Activated gamma-delta T cell treated with anti-CD3 and anti-CD28 coated beads, Interleukin-2, amount 50 U/mL, for 16 hours (primary cell): Measurements from ENCODE around the gene ZMYND19.
"Not testable (repeated sequence)": the region's sequence is repeated elsewhere in the genome, so short reads cannot be mapped to it uniquely, and the experiment has no call there.

ENCODE experiments used
- DNase-seq: peaks from one replicate; pipeline ENCODE4 v3.0.0-alpha.2; 2020; ENCODE audit warnings: low read depth

ZMYND19 gene

DNA sequence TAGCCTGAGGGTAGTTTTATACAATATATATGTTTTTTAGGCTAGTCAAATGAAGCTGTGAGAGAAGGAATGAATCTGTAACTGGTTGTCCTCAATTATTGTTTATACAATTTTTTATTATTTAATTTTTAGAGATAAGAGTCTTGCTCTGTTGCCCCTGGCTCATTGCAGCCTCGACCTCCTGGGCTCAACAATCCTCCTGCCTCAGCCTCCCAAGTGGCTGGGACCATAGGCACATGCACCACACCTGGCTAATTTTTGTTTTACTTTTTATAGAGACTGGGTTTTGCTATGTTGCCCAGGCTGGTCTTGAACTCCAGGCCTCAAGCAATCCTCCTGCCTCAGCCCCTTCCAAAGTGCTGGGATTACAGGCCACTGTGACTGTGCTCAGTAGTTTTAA is 36.0 kb downstream of the ZMYND19 start:
- no peak for DNase-seq

DNA sequence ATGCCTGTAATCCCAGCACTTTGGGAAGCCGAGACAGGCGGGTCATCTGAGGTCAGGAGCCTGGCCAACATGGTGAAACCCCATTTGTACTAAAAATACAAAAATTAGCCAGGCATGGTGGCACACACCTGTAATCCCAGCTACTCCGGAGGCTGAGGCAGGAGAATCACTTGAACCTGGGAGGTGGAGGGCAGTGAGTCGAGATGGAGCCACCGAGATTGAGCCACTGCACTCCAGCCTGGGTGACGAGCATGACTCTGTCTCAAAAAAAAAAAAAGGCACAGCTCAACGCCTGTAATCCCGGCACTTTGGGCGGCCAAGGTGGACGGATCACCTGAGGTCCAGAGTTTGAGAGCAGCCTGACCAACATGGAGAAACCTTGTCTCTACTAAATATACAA is 36.7 kb downstream of the ZMYND19 start:
- DNase-seq = not testable (repeated sequence)

DNA sequence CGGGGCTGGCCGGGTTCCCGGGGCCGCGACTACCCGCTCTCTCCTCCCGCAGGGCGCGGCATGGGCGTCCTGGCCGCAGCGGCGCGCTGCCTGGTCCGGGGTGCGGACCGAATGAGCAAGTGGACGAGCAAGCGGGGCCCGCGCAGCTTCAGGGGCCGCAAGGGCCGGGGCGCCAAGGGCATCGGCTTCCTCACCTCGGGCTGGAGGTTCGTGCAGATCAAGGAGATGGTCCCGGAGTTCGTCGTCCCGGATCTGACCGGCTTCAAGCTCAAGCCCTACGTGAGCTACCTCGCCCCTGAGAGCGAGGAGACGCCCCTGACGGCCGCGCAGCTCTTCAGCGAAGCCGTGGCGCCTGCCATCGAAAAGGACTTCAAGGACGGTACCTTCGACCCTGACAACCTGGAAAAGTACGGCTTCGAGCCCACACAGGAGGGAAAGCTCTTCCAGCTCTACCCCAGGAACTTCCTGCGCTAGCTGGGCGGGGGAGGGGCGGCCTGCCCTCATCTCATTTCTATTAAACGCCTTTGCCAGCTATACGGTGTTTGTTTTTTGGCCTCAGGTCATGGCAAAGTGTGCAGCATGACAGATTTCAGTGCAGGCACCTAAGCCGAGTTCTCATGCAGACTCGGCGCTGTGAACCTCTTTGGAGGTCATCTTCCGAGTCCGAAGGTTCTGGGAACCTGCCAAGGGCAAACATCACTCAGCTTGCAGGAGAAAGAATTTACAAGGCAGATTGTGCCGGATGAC is 38.1 kb downstream of the ZMYND19 start:
- no peak for DNase-seq

DNA sequence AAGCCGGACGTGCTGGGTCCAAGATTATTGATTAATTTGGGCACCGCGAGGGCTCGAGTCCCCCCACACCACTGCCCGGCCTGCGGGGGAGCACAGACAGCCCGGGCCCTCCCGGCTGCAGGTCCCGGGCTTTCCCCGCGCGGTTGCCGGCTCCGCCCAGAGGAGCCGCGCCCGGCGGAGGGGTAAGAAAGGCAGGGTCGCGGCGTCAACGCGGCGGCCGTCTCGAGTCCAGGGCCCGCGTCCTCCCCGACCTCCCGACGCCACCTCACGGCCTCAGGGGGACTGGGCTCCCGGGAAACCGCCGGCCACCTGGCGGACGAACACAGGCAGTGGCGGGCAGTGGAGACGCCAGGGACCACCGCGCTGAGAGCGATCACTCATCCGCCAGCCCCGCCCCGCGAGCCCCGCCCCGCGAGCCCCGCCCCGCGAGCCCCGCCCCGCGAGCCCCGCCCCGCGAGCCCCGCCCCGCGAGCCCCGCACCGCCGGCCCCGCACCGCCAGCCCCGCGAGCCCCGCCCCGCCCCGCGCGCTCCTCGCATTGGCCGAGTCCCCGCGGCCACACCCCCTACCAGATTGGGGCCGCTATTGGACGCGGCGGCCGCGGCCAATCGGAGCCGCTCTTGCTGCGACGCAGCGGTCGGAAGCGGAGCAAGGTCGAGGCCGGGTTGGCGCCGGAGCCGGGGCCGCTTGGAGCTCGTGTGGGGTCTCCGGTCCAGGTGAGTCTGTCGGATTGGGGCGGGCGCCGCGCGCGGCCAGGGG is 38.9 kb downstream of the ZMYND19 start, which contains the start of gene MRPL41:
Gene MRPL41 (plus strand): TSS at position 616 of the 758 bp plus-strand sequence. CDS start 203 bp downstream, outside the sequence.
- DNase-seq = peak; percentile 72

DNA sequence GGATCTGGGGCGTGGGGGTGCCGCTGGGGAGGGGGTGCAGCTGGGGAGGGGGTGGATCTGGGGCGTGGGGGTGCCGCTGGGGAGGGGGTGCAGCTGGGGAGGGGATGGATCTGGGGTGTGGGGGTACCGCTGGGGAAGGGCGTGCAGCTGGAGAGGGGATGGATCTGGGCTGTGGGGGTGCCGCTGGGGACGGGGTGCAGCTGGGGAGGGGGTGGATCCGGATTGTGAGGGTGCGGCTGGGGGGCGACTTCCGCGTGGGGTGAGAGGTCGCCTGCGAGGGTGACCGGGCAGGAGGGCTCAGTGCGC is 39.4 kb downstream of the ZMYND19 start:
- not testable (repeated sequence) for DNase-seq

DNA sequence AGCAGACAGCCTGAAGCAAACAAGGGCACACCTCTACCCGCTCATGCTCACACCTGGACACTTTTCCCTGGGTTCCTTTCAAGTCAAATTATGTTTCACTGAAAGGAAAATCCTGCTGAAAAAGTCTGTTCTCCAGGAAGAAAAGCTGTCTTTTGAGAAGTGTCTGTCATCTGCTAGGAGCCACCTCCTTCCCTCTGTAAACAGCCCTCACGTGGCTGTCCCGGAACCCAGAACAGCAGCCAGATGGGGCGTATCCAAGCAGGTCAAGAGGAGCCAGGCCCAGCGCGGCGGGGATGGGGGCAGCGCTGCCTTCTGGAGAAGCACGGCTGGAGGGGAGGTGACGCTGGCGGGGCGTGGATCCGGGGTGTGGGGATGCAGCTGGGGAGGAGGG is 40.1 kb downstream of the ZMYND19 start, which contains the start of gene PNPLA7:
Gene PNPLA7 (minus strand): TSS at position 172 of the 391 bp plus-strand sequence. CDS start 205 bp downstream, outside the sequence.
- no peak for DNase-seq

DNA sequence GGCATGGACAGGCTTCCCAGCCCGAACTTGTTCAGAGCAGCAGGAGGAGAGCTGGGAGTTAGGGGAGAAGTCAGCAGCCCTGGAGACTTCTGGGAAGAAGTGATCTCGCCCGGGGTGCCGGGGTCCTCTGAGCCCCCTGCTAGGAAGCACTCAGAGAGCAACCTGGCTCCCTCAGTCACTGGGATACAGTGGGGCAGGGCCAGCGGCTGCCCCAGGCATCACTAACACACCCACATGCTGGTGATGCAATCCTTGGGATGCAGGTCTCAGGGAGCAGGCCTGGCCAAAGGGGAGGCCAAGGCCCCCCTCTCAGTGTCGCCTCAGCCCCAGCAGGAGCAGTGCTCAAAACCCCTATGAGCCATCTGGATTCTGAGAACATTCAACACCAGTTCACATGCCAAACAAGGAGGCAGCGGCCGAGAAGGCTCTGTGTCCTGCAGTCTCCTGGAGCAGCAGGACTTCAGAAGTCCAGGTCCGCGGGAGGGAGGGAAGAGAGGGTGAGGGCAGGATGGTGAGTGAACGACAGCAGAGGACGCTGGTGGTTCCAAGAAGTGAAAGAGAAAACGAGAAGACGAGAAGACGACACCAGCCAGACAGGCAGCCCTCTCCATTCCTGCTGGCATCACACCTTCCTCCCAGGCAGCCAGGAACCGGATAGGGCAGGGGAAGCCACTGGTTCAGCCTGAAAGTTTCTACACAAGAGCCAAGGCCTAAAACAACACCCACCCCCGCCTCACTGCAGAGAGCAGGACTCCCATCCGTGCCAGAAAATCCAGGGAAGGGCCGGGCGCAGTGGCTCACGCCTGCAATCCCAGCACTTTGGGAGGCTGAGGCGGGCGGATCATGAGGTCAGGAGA is 42.4 kb downstream of the ZMYND19 start:
- no peak for DNase-seq

DNA sequence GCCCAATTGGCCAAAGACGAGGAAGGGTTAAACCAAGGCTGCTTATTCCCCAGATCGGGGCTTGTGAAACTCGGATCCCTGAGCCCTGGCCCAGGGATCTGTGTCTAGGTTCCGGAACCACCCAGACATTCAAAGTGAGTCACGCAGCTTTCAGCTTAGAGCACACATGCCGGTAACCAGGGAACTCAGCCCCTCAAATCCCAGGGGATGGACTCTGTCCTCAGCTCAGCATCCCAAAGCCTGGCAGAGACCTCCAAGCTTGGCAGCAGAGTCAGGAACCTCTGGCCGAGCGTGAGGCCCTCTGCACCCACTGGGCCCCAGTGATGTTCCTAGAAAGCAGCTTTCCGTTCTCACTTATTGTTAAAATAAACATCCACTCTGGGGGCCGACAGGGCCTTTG is 45.2 kb downstream of the ZMYND19 start:
- DNase-seq = no peak

DNA sequence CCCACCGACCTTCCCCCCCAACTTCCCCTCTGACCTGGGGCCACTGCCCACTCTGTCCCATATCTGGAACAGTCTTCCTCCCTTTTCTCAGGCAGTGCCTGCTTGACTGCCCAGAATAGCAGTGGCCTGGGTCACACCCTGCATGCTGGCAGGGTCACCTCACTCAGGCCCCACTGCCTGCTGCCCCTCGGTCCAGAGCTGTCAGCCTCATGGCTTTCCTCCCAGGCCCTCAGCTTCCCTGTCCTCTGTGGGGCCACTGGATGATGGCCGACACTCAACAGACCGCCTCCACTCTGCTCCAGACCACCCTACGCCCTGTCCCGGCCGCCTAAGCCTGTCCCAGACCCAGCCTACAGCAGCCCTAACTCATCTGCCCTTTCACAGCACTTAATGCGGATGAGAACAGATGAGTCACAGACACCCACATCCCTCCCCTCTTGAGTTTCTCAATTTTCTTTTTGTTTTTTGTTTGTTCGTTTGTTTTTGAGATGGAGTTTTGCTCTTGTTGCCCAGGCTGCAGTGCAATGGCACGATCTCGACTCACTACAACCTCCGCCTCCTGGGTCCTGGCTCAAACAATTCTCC is 46.0 kb downstream of the ZMYND19 start:
- no peak for DNase-seq

DNA sequence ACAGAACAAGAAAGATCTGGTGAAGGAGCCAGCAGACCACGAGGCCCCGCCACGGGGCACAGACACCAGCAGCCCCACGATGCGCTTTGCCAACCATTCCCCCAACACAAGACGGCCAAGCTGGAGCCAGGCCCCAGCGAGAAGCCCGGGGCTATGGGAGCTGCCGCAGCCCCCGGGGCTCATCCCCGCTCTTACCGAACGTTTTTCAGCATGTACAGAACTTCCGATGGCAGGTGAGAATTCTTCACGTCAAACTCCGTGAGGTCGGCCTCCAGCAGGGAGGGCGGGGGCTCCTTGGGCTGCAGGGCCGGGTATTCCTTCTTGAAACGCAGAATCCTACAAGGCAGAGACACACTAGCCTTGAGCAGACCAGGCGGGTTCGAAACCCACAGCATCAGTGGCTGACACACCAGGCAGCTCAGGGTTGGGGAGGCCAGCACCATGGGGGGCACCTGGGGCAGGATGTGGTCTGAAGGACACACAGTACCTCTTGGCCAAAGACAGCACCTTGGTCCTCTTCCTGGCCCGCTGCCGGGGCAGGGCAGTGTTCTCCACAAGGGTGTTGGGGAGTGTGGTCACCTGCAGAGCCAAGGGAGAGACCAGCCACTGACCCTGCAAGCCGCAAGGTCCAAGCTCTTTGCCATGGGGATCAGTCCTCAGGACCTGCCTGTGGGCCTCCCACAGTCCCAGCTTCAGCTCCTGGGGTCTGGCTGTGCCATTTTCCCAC is 46.9 kb downstream of the ZMYND19 start:
- no peak for DNase-seq

DNA sequence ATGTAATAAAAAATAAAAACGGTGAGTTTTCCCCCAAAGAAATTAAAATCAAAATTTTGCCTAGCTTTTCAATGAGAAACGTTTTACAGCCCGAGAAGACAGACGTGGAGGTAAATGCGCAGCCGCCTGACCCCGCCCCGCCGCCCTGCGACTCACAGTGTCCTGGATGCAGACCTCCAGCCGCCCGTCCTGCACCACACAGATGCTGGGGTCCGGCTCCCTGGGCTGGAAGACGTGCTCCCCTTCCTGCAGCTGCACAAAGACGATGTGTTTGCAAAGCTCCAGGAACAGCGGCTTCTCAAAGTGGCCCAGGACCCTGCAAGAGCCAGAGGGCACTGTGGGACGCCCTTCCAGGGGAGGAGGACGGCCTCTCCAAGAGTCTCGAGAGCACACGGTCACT is 47.8 kb downstream of the ZMYND19 start:
- DNase-seq = no peak

DNA sequence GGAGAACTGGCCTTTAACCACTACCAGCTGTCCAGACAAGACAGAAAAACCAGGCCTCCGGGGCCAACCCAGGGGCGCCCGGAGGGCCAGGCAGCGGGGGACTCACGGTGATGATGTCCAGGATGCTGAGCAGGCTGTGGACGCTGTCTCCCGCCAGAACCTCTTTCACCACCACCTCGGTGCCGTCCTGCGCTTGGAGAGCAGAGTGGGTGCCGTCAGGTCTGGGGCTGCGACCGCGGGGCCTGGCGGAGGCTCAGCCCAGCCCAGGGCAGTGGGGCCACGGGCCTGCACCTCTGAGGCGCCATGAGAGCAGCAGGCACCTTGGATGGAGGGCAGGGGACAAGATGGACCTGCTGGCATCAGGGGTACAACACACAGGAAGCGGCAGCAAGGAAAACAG is 49.8 kb downstream of the ZMYND19 start:
- DNase-seq = no peak

DNA sequence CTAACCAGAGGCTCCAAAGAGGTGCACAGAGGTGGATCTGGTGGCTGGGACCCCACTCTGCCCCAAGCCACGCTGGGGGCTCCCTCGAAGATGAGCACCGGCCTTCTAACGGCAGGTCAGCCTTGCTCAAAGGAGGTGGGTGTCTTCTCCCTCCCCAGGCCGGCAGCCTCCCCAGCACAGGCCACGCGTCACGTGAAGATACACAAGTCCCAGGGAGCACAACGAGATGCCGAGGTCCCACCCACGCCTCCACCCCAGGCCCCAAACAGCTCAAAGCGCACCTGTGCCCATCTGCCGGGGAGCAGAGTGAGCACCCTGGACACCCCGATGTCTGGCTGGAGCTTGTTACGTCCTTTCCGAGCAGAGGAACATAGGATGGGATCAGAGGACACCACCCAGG is 52.3 kb downstream of the ZMYND19 start:
- DNase-seq = no peak

DNA sequence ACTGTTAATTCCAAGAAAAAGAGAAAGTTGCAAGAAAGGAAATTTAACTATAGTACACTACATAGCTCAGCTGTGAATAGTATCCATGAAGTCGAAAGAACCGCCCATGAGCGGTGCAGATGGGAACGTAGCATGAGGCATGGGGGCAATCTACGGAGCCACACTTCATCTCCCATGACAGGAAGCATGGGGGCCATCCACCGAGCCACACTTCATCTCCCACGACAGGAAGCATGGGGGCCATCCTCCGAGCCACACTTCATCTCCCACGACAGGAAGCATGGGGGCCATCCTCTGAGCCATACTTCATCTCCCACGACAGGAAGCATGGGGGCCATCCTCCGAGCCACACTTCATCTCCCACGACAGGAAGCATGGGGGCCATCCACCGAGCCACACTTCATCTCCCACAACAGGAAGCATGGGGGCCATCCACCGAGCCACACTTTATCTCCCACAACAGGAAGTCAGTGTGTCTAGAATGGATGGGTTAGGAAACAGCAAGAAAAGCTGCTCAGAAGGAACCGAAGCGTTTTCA is 53.6 kb downstream of the ZMYND19 start:
- DNase-seq = not testable (repeated sequence)

DNA sequence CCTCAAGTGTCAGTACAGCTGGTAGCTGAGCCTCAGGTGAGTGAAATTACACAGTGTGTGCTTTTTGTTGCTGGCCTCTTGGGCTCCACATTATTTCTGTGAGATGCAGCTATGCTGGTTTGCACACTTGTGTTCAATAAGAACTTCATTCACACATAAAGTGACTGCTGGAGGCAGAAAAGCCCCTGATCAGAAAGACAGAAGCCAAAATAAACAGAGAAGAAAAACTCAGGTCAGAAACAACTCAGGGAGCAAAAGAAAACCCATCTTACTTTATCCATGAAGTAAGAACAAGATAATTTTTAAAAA is 55.2 kb downstream of the ZMYND19 start:
- DNase-seq = no peak

DNA sequence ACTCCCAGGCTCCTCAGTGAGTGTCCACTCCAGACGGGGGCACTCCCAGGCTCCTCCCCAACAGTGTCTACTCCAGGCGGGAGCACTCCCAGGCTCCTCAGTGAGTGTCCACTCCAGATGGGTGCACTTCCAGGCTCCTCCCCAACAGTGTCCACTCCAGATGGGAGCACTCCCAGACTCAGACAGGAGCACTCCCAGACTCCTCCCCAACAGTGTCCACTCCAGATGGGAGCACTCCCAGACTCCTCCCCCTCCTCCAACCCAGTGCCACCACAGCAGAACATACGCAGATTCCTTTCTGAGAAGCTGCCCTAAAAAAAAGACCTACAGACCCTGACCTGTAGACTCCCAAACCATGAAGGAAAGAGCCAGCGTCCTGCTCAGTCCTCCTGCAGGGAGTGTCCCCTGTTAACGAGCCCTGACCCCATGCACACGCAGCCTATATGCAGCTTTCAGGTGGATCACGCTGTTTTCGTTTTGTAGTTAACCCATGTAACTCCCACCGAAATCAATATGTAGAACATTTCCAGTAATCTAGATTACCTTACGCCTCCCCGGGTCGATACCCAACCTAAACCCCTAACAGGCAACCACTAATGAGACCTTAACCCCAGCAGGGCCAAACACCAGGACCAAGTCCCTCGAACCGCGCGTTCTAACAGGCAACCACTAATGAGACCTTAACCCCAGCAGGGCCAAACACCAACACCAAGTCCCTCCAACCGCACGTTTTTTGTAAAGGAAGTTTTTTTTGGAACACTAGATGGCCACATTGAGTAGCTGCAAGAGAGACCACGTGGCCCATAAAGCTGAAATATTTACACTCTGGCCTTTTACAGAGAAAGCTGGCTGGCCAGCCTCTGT is 55.8 kb downstream of the ZMYND19 start:
- DNase-seq = no peak

DNA sequence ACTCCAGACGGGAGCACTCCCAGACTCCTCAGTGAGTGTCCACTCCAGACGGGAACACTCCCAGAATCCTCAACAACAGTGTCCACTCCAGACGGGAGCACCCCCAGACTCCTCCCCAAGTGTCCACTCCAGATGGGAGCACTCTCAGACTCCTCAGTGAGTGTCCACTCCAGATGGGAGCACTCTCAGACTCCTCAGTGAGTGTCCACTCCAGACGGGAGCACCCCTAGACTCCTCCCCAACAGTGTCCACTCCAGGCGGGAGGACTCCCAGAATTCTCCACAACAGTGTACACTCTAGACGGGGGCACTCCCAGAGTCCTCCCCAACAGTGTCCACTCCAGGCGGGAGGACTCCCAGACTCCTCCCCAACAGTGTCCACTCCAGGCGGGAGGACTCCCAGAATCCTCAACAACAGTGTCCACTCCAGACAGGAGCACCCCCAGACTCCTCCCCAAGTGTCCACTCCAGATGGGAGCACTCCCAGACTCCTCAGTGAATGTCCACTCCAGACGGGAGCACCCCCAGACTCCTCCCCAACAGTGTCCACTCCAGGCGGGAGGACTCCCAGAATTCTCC is 57.3 kb downstream of the ZMYND19 start:
- DNase-seq = not testable (repeated sequence)
